CD14-positive monocyte (primary cell): ENCODE results near the gene UBE4A. TPM values are rescaled to one million over a fixed set of nuclear protein-coding genes. Genes with fewer than 3 reads are reported as not detected.

ENCODE experiments used
- DNase-seq, 3 donors: peaks; one replicate each; pipeline ENCODE4 v3.0.0-alpha.2; 2011 to 2022
- H2AFZ ChIP-seq: 2 replicates; pipeline ENCODE4 v1.6.0; 2012; ENCODE audit warnings: mild to moderate bottlenecking, low read depth, low read length, inconsistent platforms; ENCODE audit not compliant: insufficient read depth, poor library complexity, severe bottlenecking
- H3K27ac ChIP-seq, 2 donors: 1 replicate in 1 of 2; 2 replicates in 1 of 2; pipeline ENCODE4 v1.5.1; 2012 to 2013; ENCODE audit warnings: low read length in 2 of 2, control low read depth in 1 of 2, inconsistent platforms in 1 of 2, low read depth in 1 of 2, mild to moderate bottlenecking in 1 of 2
- H3K27me3 ChIP-seq, 2 donors: one replicate each; pipeline versions ENCODE4 v1.6.0 to v1.6.1; 2011 to 2013; ENCODE audit warnings: low read length in 2 of 2; ENCODE audit not compliant: control insufficient read depth in 2 of 2, insufficient read depth in 2 of 2
- H3K36me3 ChIP-seq, 2 donors: replicated peaks in 1 of 2; 1 replicate in 1 of 2; 2 replicates in 1 of 2; pipeline versions ENCODE4 v1.5.1 to v1.6.1; 2012 to 2013; ENCODE audit warnings: low read length in 2 of 2, control low read depth in 1 of 2, inconsistent platforms in 1 of 2, mild to moderate bottlenecking in 1 of 2; ENCODE audit not compliant: insufficient read depth in 2 of 2, control insufficient read depth in 1 of 2
- H3K4me1 ChIP-seq, 2 donors: 1 replicate in 1 of 2; 2 replicates in 1 of 2; pipeline versions ENCODE4 v1.5.1 to v1.6.1; 2012 to 2013; ENCODE audit warnings: low read length in 2 of 2, control low read depth in 1 of 2, inconsistent platforms in 1 of 2, mild to moderate bottlenecking in 1 of 2, moderate library complexity in 1 of 2; ENCODE audit not compliant: insufficient read depth in 2 of 2, control insufficient read depth in 1 of 2
- H3K4me2 ChIP-seq: replicated peaks from 2 replicates; pipeline ENCODE3; 2012; ENCODE audit warnings: low read length, moderate library complexity, mild to moderate bottlenecking; ENCODE audit not compliant: poor library complexity, severe bottlenecking; ENCODE audit errors: extremely low read depth
- H3K4me3 ChIP-seq, 3 experiments: fragments of 200-600 bp in 1 of 3; sonication (generic) in 1 of 3; replicated peaks in 1 of 3; 1 replicate in 2 of 3; 2 replicates in 1 of 3; pipeline ENCODE4 v1.5.1; 2011 to 2013; ENCODE audit warnings: low read length in 3 of 3, mild to moderate bottlenecking in 3 of 3, control low read depth in 2 of 3, low read depth in 2 of 3, inconsistent platforms in 1 of 3, moderate library complexity in 1 of 3
- H3K79me2 ChIP-seq: 2 replicates; pipeline ENCODE4 v1.6.0; 2012; ENCODE audit warnings: mild to moderate bottlenecking, control low read depth, inconsistent platforms, low read length, moderate library complexity; ENCODE audit not compliant: insufficient read depth
- H3K9ac ChIP-seq: 2 replicates; pipeline ENCODE4 v1.6.0; 2017; ENCODE audit warnings: low read length, mild to moderate bottlenecking; ENCODE audit not compliant: insufficient read depth, poor library complexity, severe bottlenecking
- H3K9me3 ChIP-seq, 2 donors: replicated peaks in 1 of 2; 1 replicate in 1 of 2; 2 replicates in 1 of 2; pipeline versions ENCODE4 v1.5.1 to v1.6.1; 2012 to 2013; ENCODE audit warnings: low read length in 2 of 2, control low read depth in 1 of 2; ENCODE audit not compliant: control insufficient read depth in 1 of 2, insufficient read depth in 1 of 2
- H4K20me1 ChIP-seq: 2 replicates; pipeline ENCODE4 v1.6.0; 2012; ENCODE audit warnings: mild to moderate bottlenecking, low read length, control low read depth, moderate library complexity; ENCODE audit not compliant: insufficient read depth
- H3K27ac Mint-ChIP-seq, 7 donors: one replicate each; pipeline ENCODE4 v1.8.0; 2020; ENCODE audit warnings: mild to moderate bottlenecking in 7 of 7, mixed read lengths in 7 of 7, moderate library complexity in 6 of 7, inconsistent platforms in 2 of 7
- H3K27me3 Mint-ChIP-seq, 3 donors: one replicate each; pipeline ENCODE4 v1.8.0; 2021 to 2022; ENCODE audit warnings: low read depth in 3 of 3, mild to moderate bottlenecking in 3 of 3, mixed read lengths in 3 of 3, moderate library complexity in 3 of 3, inconsistent platforms in 1 of 3
- H3K36me3 Mint-ChIP-seq, 2 donors: one replicate each; pipeline ENCODE4 v1.8.0; 2020; ENCODE audit warnings: mixed read lengths in 2 of 2, inconsistent platforms in 1 of 2, mild to moderate bottlenecking in 1 of 2
- H3K4me1 Mint-ChIP-seq: one replicate; pipeline ENCODE4 v1.8.0; 2020; ENCODE audit warnings: mild to moderate bottlenecking, mixed read lengths
- H3K4me3 Mint-ChIP-seq, 2 donors: one replicate each; pipeline ENCODE4 v1.8.0; 2020; ENCODE audit warnings: mild to moderate bottlenecking in 2 of 2, mixed read lengths in 2 of 2, moderate library complexity in 1 of 2
- H3K9me3 Mint-ChIP-seq, 7 donors: one replicate each; pipeline ENCODE4 v1.8.0; 2020 to 2022; ENCODE audit warnings: mixed read lengths in 7 of 7, mild to moderate bottlenecking in 6 of 7, moderate library complexity in 6 of 7, inconsistent platforms in 2 of 7
- WGBS: methylation state at CpG from one replicate; pipeline ENCODE4 v1.1.5; 2013; ENCODE audit warnings: missing lambda C conversion rate; ENCODE audit not compliant: insufficient coverage; 5-methylcytosine and 5-hydroxymethylcytosine counted together
- intact Hi-C, 2 donors: fragments of 100-400 bp; cut with micrococcal nuclease; formaldehyde crosslinking; loops; one replicate each; pipeline versions ENCODE4 v1.15.0 to v1.15.1; 2023
- polyA plus RNA-seq, 3 donors: library from polyadenylated mRNA; depleted of rRNA in 1 of 3; unstranded in 2 of 3; stranded (reverse) in 1 of 3; fragments of 300-500 nt in 2 of 3; fragments of >200 nt in 1 of 3; fragmentation: Illumina TruSeq in 2 of 3; gene quantifications; 1 replicate in 2 of 3; 2 replicates in 1 of 3; pipeline ENCODE4 v1.2.3, GENCODE V29; 2012 to 2021
- TF ChIP-seq, protein P1 (sequence below): fragments of 200-600 bp; IDR thresholded peaks from one replicate; pipeline ENCODE4 v1.8.0; 2022; ENCODE audit warnings: antibody characterized with exemption, mild to moderate bottlenecking

UBE4A gene
- polyA plus RNA-seq, 3 donors = 21.6 to 33.9 (median 22.7) TPM

DNA sequence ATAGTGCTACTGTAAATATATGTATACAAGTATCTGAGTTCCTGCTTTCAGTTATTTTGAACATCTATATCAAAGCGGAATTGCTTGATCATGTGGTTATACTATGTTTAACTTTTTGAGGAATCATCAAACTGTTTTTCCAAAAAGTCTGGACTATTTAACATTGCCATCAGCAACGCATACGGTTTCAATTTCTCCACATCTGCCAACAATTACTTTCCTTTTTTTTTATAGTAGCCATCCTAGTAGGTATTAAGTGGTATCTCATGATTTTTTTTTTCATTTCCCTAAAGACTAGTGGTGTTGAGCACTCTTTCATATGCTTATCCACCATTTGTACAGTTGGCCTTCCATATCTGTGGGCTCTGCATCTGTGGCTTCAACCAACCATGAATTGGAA is 1.3 kb upstream of the UBE4A start:
- Histone ChIP-seq H3K4me2 (no peak overlapping the region), H3K79me2 (peaks cover 37% of the 10 kb centered on the region), H3K27ac (no peak overlapping the region), H2AFZ (no peak overlapping the region), H3K36me3 (peaks cover under 1 to 6% of the 10 kb centered on the region in 2 donors), H3K9ac (no peak overlapping the region), H4K20me1 (peaks cover 16% of the 10 kb centered on the region), H3K9me3 (no peaks in the 10 kb centered on the region), H3K27me3 (no peaks in the 10 kb centered on the region), H3K4me3 (no peak overlapping the region), H3K4me1 (peaks cover 12 to 20% of the 10 kb centered on the region in 2 donors)
- intact Hi-C loops = loop anchor here in 1 of 2 donors (5.0 kb wide), 1 partner anchor 211 kb away; no protein-coding TSS in a partner anchor
- H3K4me1 Mint-ChIP-seq = peaks cover 29% of the 10 kb centered on the region
- H3K36me3 Mint-ChIP-seq = peaks cover 3 to 7% of the 10 kb centered on the region in 2 donors
- H3K4me3 Mint-ChIP-seq = no peak overlapping the region
- peaks cover 0 to 2% (median 0%) of the 10 kb centered on the region in 7 donors for H3K9me3 Mint-ChIP-seq
- TF ChIP-seq, protein P1, sequence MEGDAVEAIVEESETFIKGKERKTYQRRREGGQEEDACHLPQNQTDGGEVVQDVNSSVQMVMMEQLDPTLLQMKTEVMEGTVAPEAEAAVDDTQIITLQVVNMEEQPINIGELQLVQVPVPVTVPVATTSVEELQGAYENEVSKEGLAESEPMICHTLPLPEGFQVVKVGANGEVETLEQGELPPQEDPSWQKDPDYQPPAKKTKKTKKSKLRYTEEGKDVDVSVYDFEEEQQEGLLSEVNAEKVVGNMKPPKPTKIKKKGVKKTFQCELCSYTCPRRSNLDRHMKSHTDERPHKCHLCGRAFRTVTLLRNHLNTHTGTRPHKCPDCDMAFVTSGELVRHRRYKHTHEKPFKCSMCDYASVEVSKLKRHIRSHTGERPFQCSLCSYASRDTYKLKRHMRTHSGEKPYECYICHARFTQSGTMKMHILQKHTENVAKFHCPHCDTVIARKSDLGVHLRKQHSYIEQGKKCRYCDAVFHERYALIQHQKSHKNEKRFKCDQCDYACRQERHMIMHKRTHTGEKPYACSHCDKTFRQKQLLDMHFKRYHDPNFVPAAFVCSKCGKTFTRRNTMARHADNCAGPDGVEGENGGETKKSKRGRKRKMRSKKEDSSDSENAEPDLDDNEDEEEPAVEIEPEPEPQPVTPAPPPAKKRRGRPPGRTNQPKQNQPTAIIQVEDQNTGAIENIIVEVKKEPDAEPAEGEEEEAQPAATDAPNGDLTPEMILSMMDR = no peak
- H3K27ac Mint-ChIP-seq = no peak overlapping the region
- WGBS = no CpG with 5 or more reads among the region's 3 CpGs
- no peak for DNase-seq
- H3K27me3 Mint-ChIP-seq = peaks cover 5 to 11% (median 7%) of the 10 kb centered on the region in 3 donors

DNA sequence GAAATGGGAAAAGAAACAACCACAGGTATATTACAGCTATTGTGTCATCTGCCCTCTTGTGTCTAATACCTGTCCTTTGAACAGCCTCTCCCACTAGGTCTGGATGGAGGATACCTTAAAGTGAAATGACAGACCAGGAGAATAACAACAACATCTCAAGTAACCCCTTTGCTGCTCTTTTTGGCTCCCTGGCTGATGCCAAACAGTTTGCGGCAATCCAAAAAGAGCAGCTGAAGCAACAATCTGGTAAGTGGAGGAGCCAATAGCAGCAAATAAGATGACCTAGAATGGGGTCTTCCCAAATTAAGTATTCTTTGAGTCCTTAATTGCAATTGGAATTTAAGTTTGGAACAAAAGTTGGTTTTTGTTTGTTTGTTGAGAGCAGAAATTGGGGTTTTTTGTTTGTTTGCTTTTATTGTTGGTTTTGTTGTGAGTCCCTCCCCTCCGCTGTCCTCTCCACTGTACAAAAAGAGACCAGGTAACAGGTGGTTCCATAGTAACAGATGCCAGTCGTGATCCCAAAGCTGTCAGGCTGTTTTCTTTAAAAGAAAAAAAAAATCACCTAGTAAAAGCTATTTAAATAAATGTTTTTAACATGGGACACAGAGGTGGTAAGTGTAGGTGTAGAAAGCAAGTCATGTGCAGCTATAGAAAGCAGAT is 5.7 kb downstream of the UBE4A start:
- H3K27me3 Mint-ChIP-seq = no peaks in the 10 kb centered on the region
- H3K4me3 Mint-ChIP-seq = no peak overlapping the region
- H3K4me1 Mint-ChIP-seq = peaks cover 19% of the 10 kb centered on the region
- TF ChIP-seq, protein P1 = no peak
- Histone ChIP-seq H2AFZ (no peak overlapping the region), H3K9me3 (no peaks in the 10 kb centered on the region), H3K27me3 (no peaks in the 10 kb centered on the region), H3K4me2 (no peak overlapping the region), H3K27ac (no peak overlapping the region), H3K4me3 (no peak overlapping the region), H3K4me1 (peaks cover 4 to 11% of the 10 kb centered on the region in 2 donors), H3K9ac (no peak overlapping the region), H4K20me1 (peaks cover 48% of the 10 kb centered on the region), H3K79me2 (peaks cover 39% of the 10 kb centered on the region), H3K36me3 (peaks cover 61 to 75% of the 10 kb centered on the region in 2 donors)
- H3K27ac Mint-ChIP-seq = no peak overlapping the region
- H3K9me3 Mint-ChIP-seq = no peaks in the 10 kb centered on the region
- WGBS = 100% methylated on average over 1 of the region's 3 CpGs
- DNase-seq = no peak
- intact Hi-C loops = no loop called here
- peaks cover 62% of the 10 kb centered on the region in 2 donors for H3K36me3 Mint-ChIP-seq
